ENCODE data around the gene WRAP53. TPM values are rescaled to one million over a fixed set of nuclear protein-coding genes. Genes with fewer than 3 reads are reported as not detected.

WRAP53 gene
- total and polyA plus RNA-seq, 10 of the 15 experiments (the other 5 are each of a cell fraction or from before 2014, with no cell fraction given), result 1.9 to 42.0 (median 21.9) TPM

GRCh38 chr17:7704601-7705268 is 16.5 kb downstream of the WRAP53 start, which contains the start of gene EFNB3:
Gene EFNB3 (plus strand): TSS chr17:7705202. CDS start chr17:7705599, 397 bp downstream.
- no peak for DNase-seq (ENCODE audit: low read depth, low spot score)

More at GRCh38 chr17:7704601-7705268, 16.5 kb downstream of the WRAP53 start, which contains the start of gene EFNB3:
- TF ChIP-seq KLF5 (IDR thresholded peaks at IDR 0.05; ENCODE audit: partially characterized antibody) (no peak), EGR1 (IDR thresholded peaks at IDR 0.05; ENCODE audit: borderline replicate concordance in 1 of 2, low read depth in 2 of 2, low read length in 2 of 2) (0 out of 3 replicates have a peak, but pooled peaks of 1 of the 2 experiments have one; percentile 2), ZBTB4 (CRISPR knock-in tag; IDR thresholded peaks at IDR 0.05) (no peak)
- H3K4me3 ChIP-seq, result no peak within 1 kb of the TSS
- no peak within 1 kb of the TSS for H3K27ac ChIP-seq (ENCODE audit: control insufficient read depth, insufficient read depth)
- in situ Hi-C loops (cut with MboI) (no loop called here), intact Hi-C loops (cut with micrococcal nuclease; ENCODE audit: unreplicated experiment) (no loop called here)
- no peaks in the 10 kb centered on the region for H4K20me1 ChIP-seq (ENCODE audit: control insufficient read depth, insufficient read depth)
- no TSS peak for BruUV-seq (replicated peaks)
- no peak within 1 kb of the TSS; the same call in 1 of the 2 replicates for H3K4me2 ChIP-seq (ENCODE audit: control insufficient read depth, insufficient read depth)
- ChIA-PET POLR2A (interaction anchor here (0.6 kb wide), 1 partner anchor 11 kb away, joined by 5 read pairs; no protein-coding TSS in a partner anchor), RAD21 (ENCODE audit: unreplicated experiment) (no interaction called here), CTCF (interaction anchor here (0.6 kb wide), 1 partner anchor 17 kb away, joined by 3 read pairs; the partner anchor contains the start of gene TP53), SMC1A (ENCODE audit: uncharacterized antibody, unreplicated experiment) (no interaction called here)
- no peaks in the 10 kb centered on the region for H3K9me3 ChIP-seq (replicated peaks; ENCODE audit: control insufficient read depth, insufficient read depth, low read length)
- H3K27me3 ChIP-seq (replicated peaks in 1 of 2; ENCODE audit: control insufficient read depth in 2 of 2, insufficient read depth in 2 of 2, low read length in 1 of 2), result peaks cover 3 to 5% of the 10 kb centered on the region in 2 experiments; a peak in 3 of 4 replicates
- peaks cover 0 to 4% of the 10 kb centered on the region in 2 experiments; a peak in 2 of 4 replicates for H3K36me3 ChIP-seq (ENCODE audit: control insufficient read depth in 2 of 2, insufficient read depth in 2 of 2, low read length in 1 of 2)
- no peak for FAIRE-seq
- H3K9ac ChIP-seq (ENCODE audit: control insufficient read depth, insufficient read depth, low read length), result no peak within 1 kb of the TSS
- no peaks in the 10 kb centered on the region for H3K79me2 ChIP-seq (ENCODE audit: control insufficient read depth, insufficient read depth, low read length)
- ATAC-seq, result peak; percentile 16; the same call in 1 of the 3 replicates
- H3K4me1 ChIP-seq (ENCODE audit: control insufficient read depth, insufficient read depth, low read length), result no peaks in the 10 kb centered on the region
- H2AFZ ChIP-seq (ENCODE audit: control insufficient read depth, low read depth, low read length), result no peak within 1 kb of the TSS
- WGBS (ENCODE audit: insufficient coverage, insufficient replicate concordance, low lambda C conversion rate, missing lambda C conversion rate), result 21% methylated on average over 22 of the region's 45 CpGs
